Loucy (cell line): Measurements from ENCODE around the gene CRCP.

Experiments used
- H2AFZ ChIP-seq: fragments of 200-600 bp; sonication (generic); 2 replicates; pipeline ENCODE4 v1.6.0; 2016; ENCODE audit warnings: antibody characterized with exemption, mild to moderate bottlenecking, low read length, moderate library complexity
- H3F3A ChIP-seq: fragments of 200-600 bp; 2 replicates; pipeline ENCODE4 v1.6.0; 2016; ENCODE audit warnings: antibody characterized with exemption, low read depth, mild to moderate bottlenecking
- H3K27me3 ChIP-seq: fragments of 200-600 bp; sonication (generic); 2 replicates; pipeline ENCODE4 v1.6.1; 2014; ENCODE audit warnings: low read length, mild to moderate bottlenecking; ENCODE audit not compliant: insufficient read depth, poor library complexity, severe bottlenecking
- H3K36me3 ChIP-seq: fragments of 200-600 bp; sonication (generic); 2 replicates; pipeline ENCODE4 v1.6.1; 2016; ENCODE audit warnings: low read length; ENCODE audit not compliant: insufficient read depth
- H3K4me1 ChIP-seq: fragments of 200-600 bp; sonication (generic); 2 replicates; pipeline ENCODE4 v1.5.1; 2014; ENCODE audit warnings: low read length, mild to moderate bottlenecking; ENCODE audit not compliant: insufficient read depth, poor library complexity, severe bottlenecking
- H3K4me2 ChIP-seq: fragments of 200-600 bp; sonication (generic); 2 replicates; pipeline ENCODE4 v1.6.0; 2014; ENCODE audit warnings: antibody characterized with exemption, low read length, low read depth, mild to moderate bottlenecking; ENCODE audit not compliant: poor library complexity, severe bottlenecking
- H3K4me3 ChIP-seq: fragments of 200-600 bp; sonication (generic); 2 replicates; pipeline ENCODE4 v1.5.1; 2014; ENCODE audit warnings: low read length, mild to moderate bottlenecking, mixed read lengths; ENCODE audit not compliant: poor library complexity, severe bottlenecking
- H3K79me2 ChIP-seq: fragments of 200-600 bp; sonication (generic); 2 replicates; pipeline ENCODE4 v1.6.1; 2014; ENCODE audit warnings: low read length; ENCODE audit not compliant: insufficient read depth
- H3K9ac ChIP-seq: fragments of 200-600 bp; sonication (generic); 2 replicates; pipeline ENCODE4 v1.6.0; 2014; ENCODE audit warnings: mild to moderate bottlenecking, low read depth, low read length, moderate library complexity; ENCODE audit not compliant: poor library complexity, severe bottlenecking
- H3K9me2 ChIP-seq: fragments of 200-600 bp; sonication (generic); replicated peaks from 2 replicates; pipeline ENCODE4 v1.6.1; 2016; ENCODE audit warnings: low read depth, low read length, mixed read lengths
- H3K9me3 ChIP-seq: fragments of 200-600 bp; sonication (generic); 2 replicates; pipeline ENCODE4 v1.6.1; 2014; ENCODE audit warnings: mild to moderate bottlenecking, antibody characterized with exemption, low read length, low read depth; ENCODE audit not compliant: insufficient read depth
- H4K20me1 ChIP-seq: fragments of 200-600 bp; sonication (generic); 2 replicates; pipeline ENCODE4 v1.6.0; 2014; ENCODE audit warnings: antibody characterized with exemption, low read length, mild to moderate bottlenecking; ENCODE audit not compliant: insufficient read depth, poor library complexity, severe bottlenecking
- EZH2phosphoT487 ChIP-seq: fragments of 200-600 bp; IDR thresholded peaks from 2 replicates; pipeline ENCODE4 v1.6.1; 2018; ENCODE audit warnings: antibody characterized with exemption, mild to moderate bottlenecking, moderate library complexity, borderline replicate concordance
- TF ChIP-seq, protein P1 (sequence below): fragments of 200-600 bp; sonication (generic); conservative IDR thresholded peaks from 2 replicates; pipeline ENCODE4 v1.5.1; 2014; ENCODE audit warnings: mild to moderate bottlenecking, antibody characterized with exemption, low read length

The CRCP gene

DNA sequence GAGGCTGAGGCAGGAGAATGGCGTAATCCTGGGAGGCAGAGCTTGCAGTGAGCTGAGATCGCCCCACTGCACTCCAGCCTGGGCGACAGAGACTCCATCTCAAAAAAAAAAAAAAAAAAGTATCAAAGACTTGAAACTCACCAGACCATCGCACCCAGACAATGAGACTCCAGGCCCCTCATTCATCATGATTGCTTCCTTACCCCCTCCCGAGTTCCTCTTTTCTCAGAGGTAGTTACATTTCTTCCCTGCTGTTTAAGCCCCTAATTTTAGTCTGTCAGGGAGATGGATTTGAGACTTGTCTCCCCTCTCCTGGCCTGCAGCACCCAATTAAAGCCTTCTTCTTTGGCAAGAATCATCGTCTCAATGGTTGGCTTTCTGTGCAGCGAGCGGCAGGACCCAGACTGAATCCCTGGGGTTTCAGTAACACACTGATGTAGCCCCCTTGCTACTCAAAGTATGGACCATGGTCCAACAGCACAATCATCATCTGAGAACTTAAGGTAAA is 71.1 kb downstream of the CRCP start:
- no peaks in the 10 kb centered on the region for H3F3A ChIP-seq
- H3K4me1 ChIP-seq: no peaks in the 10 kb centered on the region
- no peaks in the 10 kb centered on the region for H3K27me3 ChIP-seq
- H4K20me1 ChIP-seq: no peaks in the 10 kb centered on the region
- no peaks in the 10 kb centered on the region for H3K9me3 ChIP-seq
- H2AFZ ChIP-seq: no peak overlapping the region
- no peak overlapping the region for H3K4me3 ChIP-seq
- H3K36me3 ChIP-seq: no peaks in the 10 kb centered on the region
- H3K9me2 ChIP-seq: no peaks in the 10 kb centered on the region
- TF ChIP-seq EZH2phosphoT487: no peak
- TF ChIP-seq, protein P1, sequence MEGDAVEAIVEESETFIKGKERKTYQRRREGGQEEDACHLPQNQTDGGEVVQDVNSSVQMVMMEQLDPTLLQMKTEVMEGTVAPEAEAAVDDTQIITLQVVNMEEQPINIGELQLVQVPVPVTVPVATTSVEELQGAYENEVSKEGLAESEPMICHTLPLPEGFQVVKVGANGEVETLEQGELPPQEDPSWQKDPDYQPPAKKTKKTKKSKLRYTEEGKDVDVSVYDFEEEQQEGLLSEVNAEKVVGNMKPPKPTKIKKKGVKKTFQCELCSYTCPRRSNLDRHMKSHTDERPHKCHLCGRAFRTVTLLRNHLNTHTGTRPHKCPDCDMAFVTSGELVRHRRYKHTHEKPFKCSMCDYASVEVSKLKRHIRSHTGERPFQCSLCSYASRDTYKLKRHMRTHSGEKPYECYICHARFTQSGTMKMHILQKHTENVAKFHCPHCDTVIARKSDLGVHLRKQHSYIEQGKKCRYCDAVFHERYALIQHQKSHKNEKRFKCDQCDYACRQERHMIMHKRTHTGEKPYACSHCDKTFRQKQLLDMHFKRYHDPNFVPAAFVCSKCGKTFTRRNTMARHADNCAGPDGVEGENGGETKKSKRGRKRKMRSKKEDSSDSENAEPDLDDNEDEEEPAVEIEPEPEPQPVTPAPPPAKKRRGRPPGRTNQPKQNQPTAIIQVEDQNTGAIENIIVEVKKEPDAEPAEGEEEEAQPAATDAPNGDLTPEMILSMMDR: no peak
- H3K9ac ChIP-seq: no peak overlapping the region
- H3K4me2 ChIP-seq: no peak overlapping the region
- H3K79me2 ChIP-seq: no peaks in the 10 kb centered on the region

DNA sequence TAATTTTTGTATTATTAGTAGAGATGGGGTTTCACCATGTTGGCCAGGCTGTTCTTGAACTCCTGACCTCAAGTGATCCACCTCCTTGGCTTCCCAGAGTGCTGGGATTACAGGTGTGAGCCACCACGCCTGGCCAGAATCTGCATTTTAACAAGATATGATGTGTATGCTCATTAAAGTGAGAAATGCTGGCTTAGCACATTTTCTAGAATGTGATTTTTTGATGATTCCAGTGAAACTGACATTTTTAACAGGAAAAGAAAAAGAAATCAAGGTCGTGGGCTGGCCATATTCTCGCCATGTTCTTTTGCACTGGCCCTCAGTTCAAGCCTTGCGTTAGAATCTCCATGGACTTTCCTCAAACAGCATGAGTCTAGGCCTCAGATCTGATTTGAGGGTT is 72.3 kb downstream of the CRCP start:
- Histone ChIP-seq H3K27me3 (no peaks in the 10 kb centered on the region), H3K79me2 (no peaks in the 10 kb centered on the region), H3K4me2 (no peak overlapping the region), H3K4me1 (no peaks in the 10 kb centered on the region), H3K36me3 (no peaks in the 10 kb centered on the region), H4K20me1 (no peaks in the 10 kb centered on the region), H2AFZ (no peak overlapping the region), H3K4me3 (no peak overlapping the region), H3F3A (no peaks in the 10 kb centered on the region), H3K9me2 (no peaks in the 10 kb centered on the region), H3K9me3 (no peaks in the 10 kb centered on the region), H3K9ac (no peak overlapping the region)
- TF ChIP-seq, protein P1: no peak
- no peak for TF ChIP-seq EZH2phosphoT487

DNA sequence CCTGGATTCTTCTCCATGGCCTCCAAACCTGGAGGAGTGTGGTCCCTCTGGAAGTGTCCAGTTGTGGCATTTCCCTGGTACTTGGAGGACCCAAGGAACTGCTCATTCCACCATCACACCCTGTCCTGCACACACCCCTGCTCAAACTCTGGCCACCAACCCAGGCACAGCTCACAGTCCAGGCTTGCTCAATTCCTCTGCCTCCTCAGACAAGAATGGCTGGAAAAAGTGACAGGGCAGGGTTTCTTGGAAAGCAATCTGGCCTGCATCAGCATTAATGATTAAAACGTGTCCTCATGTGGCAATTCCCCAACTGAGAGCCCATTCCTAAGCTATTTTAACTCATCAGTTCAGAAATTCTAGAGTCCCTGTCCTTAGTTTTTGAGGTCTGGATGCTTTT is 73.3 kb downstream of the CRCP start:
- H3K4me3 ChIP-seq: no peak overlapping the region
- no peak overlapping the region; the same call in 1 of the 2 replicates for H2AFZ ChIP-seq
- H3K9me3 ChIP-seq: no peaks in the 10 kb centered on the region
- TF ChIP-seq, protein P1: no peak
- TF ChIP-seq EZH2phosphoT487: no peak
- H4K20me1 ChIP-seq: no peaks in the 10 kb centered on the region
- no peak overlapping the region for H3K4me2 ChIP-seq
- no peaks in the 10 kb centered on the region for H3F3A ChIP-seq
- H3K4me1 ChIP-seq: no peaks in the 10 kb centered on the region
- no peaks in the 10 kb centered on the region for H3K9me2 ChIP-seq
- H3K79me2 ChIP-seq: no peaks in the 10 kb centered on the region
- no peak overlapping the region for H3K9ac ChIP-seq
- no peaks in the 10 kb centered on the region for H3K36me3 ChIP-seq
- H3K27me3 ChIP-seq: no peaks in the 10 kb centered on the region
